ENCODE measurements around the gene MYO1B.

Gene MYO1B

DNA sequence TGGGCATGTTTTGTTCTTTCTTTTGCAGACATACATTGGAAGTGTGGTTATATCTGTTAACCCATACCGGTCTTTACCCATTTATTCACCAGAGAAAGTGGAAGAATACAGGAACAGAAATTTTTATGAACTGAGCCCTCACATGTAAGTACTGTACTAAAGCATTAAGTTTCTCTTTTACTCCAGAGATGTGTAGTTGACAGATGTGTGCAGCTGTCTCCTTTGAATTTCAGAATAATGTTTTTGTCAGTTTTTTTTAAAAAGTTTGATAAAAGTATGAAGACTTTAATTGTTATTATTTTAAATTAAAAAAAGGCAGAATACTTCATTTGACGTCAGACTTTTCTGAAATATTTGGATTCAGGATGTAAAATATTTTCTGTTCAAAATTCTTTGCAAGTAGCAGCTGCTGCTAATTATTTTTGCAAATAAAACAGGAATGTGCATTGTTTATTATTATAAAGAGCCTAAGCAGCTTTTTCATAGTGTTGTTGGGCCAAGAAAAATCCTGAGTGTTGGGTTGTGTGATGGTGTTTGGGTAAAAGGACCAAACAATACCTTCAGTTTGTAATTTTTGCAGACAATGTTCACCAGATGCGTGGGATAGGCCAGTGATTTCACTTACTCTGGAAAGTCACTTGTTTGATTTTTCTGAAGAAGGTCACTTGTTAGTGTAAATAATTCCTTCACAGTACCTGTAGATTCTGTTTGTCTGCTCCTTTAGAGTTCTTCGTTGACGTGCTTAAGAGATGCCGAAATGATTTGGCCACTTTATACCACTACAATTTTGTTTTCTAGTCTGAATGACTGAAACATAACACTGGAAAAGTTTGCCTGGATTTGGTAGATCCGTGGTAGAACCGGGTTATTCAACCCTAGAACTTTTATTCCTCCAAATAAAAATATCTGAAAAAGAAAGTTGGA is 51.1 kb downstream of the MYO1B start:
- no peak for DNase-seq (ENCODE audit: low read depth in 3 of 3, low spot score in 1 of 3)

DNA sequence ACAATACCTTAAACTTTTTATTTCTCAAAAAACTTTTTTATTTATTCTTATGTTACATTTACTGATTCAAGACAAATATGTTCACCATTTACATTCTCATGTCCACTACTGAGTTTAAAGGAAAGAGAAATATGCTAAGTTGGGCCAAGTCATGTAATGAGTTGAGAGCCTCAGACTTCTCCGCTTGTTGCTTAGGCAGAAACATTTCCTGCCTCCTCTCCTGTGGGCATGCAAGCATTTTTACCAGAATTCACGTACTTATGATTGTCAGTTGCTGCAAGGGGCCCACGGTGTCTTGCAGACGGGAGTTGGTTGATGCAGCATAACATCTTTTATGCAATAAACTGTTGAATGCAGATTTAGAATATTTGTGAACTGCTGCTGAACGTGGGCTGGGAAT is 51.8 kb downstream of the MYO1B start:
- DNase-seq (ENCODE audit: low read depth in 3 of 3, low spot score in 1 of 3), result no peak

DNA sequence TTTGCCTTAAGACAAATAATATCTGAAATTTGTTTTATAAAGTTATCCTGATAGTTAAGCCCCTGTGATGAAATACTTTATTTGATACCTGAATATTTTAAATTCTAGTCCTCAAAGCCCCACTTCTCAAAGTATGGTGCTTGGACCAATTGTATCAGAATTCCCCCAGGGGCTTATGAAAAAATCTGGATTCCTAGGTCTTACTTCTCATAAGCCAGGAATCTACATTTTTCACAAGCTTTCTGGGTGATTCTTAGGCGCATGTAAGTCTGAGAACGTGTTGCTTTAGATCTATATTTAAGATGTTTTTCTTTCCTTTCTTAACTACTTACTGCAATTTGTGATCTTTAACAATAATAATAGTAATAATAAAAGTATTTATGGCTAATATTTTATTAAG is 53.1 kb downstream of the MYO1B start:
- DNase-seq (ENCODE audit: low read depth in 3 of 3, low spot score in 1 of 3), result no peak

GRCh38 chr2:191299010-191299409 is 53.8 kb downstream of the MYO1B start:
- DNase-seq (ENCODE audit: low read depth in 3 of 3, low spot score in 1 of 3), result no peak

DNA sequence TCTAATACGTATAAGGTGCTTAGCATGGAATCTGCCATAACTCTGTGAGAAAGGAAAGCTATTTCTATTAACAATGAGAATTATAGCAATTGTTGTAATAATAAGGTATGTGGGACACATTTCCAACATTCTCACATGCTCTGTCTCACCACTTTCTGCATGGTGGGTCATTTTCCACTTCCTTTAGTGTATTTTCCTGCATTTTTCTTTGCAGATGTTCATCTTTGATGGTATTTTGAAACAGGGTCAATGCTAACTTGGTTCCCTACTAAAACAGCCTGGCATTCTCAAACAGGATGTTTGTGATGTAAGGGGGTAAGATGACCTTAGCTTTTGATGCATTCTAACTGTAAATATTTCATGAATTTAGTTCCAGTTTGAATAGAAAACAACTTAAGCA is 54.7 kb downstream of the MYO1B start:
- no peak for DNase-seq (ENCODE audit: low read depth in 3 of 3, low spot score in 1 of 3)

DNA sequence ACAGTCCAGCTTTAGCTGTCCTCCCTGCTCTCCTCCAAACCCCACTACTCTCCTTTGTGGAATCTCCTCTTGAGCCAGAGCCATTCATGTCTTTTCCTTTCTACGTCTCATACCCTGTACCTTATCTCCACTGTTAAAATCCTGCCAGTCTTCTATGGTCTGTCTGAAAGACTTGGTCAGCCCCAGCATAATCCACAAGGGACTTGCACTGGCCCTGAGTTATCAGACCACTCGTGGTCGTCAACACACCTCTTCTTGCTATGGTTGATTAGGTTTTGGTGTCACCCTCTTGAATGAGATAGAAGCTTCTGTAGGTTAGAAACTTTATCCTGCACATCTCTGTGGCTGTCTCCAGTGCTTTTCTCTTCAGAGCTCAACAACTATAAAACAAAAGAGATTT is 56.8 kb downstream of the MYO1B start:
- no peak for DNase-seq (ENCODE audit: low read depth in 3 of 3, low spot score in 1 of 3)

DNA sequence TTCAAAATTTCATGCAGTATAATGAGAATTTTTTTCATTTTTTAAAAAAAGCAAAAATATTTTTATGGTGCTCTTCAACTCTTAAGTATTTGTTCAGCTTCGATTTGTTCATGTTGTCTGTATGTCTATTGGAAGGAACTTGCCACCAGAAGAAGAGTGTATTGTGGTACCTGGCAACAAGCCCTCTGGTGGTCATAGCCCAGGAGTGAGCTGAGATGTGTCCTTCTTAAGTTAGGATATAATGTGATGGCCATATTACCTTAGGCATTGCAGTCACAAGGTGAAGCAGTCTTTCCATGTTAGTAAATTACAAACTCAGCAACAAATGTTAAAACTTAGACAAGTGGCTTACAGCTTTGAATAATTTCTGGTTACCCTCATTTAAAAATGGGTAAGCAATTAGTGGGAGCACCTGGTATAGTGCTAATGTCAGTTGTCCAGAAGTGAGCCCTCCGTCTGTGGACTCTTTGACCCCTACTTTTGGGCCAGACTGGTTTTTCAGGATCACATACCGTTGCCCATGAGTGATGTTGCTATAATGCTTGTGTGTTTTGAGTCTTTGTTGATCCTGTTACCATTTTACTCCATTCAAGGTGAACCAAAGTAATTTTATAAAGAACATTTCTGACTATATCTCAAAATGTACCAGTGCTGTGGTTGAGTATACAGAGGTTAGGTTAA is 57.4 kb downstream of the MYO1B start:
- no peak for DNase-seq (ENCODE audit: low read depth in 3 of 3, low spot score in 1 of 3)

- DNase-seq (ENCODE audit: low read depth in 3 of 3, low spot score in 1 of 3), result no peak
Observed at GRCh38 chr2:191303140-191304005, 58.2 kb downstream of the MYO1B start.

DNA sequence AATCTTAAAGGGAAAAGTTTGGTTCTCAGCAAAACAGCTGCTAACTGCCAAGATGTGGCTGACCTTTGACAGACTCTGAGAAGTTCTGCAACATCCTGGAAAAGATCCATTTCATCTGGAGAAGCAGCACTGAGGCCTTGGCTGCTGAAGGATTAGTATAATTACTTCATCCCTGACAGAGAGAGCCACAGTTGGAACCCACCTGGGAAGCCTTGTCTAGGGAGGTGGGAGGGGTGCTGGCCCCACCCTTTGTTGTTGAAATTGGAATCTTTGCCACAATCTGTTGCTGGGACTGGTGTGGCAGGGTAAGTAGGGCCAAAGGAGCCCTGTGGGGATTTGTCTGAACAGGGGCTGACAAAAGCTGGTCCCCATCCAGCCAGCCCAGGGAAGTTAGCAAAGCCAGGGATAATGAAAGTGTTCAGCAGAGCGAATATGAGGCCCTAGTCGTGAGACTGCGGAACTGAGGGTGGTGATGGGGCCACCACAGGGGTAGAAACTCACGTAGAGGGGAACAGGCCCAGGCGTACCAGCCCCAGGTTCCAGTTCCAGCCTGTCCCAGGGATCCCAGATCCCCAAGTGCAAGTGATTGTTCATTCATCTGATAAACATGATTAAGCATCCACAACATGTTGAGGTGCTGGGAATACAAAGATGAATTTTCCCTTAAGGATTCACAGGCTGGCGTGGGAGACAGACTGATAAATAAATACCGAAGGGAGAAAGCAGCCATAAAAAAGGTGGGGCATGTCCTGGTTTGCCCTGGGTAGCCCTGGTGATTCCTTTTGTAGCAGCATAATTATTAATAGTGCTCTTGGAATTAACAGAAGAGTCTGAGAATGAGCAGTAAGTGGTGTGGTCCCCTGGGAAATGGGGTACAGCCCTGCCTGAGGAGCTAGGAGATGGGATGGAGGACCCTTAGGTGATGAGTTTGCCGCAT is 60.0 kb downstream of the MYO1B start:
- DNase-seq (ENCODE audit: low read depth in 3 of 3, low spot score in 1 of 3), result no peak

- DNase-seq (ENCODE audit: low read depth in 3 of 3, low spot score in 1 of 3), result no peak
Observed at GRCh38 chr2:191308026-191308425, 62.8 kb downstream of the MYO1B start.

GRCh38 chr2:191311156-191311555 is 66.0 kb downstream of the MYO1B start:
- no peak for DNase-seq (ENCODE audit: low read depth in 3 of 3, low spot score in 1 of 3)

DNA sequence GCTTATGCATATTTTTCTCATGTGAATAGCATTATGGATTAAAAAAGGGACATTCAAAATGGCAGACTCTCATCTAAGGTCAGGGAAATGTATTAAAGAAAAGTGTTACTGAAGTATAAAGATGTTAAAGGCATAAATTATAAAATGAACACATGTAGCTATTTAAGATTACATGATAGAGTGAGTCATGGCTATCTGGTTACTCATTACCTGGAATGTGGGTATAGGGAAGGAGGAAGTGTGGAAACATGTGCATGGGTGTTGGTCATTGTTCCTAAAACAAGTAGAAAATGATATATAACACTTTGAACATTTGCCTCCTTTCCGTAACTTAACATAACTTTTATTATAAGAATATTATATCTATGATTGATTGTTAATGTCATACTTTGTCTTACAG is 66.4 kb downstream of the MYO1B start:
- DNase-seq (ENCODE audit: low read depth in 3 of 3, low spot score in 1 of 3), result no peak

DNA sequence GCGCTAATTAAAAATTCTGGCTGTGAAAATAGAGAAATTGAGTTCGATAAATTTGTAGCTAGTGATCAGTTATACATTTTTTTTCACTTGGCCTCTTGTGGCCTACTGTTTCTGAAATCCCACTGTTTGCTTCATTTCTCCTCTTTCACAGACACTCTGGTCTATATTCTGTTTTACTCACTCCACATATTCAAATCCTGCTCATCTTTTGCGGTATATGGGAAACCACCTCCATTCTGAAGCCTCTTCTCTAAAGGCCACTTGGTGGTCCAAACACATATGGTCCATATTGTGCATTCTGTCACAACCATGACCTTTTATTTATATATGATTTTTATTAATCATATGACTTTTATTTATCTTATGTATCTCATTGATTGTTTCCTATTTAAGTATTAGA is 67.0 kb downstream of the MYO1B start:
- no peak for DNase-seq (ENCODE audit: low read depth in 3 of 3, low spot score in 1 of 3)

DNA sequence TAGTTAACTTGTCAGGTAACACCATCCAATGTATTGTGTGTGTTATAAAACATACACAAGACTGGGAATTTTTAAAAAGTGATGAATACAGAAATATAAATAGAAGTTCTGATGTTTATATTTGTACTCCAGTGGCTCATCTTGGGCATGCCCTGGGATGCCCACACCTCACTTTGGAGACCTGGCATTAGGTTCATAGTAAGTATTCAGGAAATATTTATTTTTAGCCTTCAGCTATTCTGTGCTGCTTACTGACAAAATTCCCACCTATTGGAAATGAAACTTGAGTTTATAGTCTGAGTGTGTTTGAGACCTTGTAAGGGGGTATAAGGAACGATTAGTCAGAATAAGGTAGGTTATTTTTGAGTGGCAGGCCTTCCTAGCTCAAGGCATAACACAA is 67.5 kb downstream of the MYO1B start:
- DNase-seq (ENCODE audit: low read depth in 3 of 3, low spot score in 1 of 3), result no peak

DNA sequence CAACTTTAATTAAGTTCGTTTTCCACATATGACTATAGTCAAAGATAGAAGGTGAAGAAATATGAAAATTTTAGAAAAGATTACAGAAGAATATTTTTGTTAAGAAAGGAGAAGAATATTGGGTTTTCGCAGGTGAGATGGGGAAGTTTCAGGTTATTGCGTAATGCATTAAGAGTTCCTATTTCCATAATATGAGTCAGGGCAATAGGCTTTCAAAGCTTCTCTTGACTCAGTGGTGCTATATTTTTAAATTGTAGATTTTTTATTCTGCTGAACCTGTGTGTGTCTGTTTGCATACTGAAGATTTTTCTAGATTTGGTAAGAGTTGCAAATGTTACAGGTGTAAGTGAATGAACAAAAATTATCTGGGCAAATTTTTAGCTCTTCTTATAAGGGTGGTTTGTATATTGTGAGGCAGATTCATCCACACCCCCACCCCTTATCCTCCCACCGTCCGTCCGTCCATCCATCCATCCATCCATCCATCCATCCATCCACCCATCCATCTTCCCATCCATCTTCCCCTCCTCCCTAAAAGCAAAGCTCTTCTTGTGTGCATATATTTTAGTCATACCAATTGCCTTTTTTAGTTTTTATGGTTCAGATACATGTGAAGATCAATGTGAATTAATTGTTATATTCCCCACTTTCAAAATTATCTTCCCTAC is 69.6 kb downstream of the MYO1B start:
- no peak for DNase-seq (ENCODE audit: low read depth in 3 of 3, low spot score in 1 of 3)

DNA sequence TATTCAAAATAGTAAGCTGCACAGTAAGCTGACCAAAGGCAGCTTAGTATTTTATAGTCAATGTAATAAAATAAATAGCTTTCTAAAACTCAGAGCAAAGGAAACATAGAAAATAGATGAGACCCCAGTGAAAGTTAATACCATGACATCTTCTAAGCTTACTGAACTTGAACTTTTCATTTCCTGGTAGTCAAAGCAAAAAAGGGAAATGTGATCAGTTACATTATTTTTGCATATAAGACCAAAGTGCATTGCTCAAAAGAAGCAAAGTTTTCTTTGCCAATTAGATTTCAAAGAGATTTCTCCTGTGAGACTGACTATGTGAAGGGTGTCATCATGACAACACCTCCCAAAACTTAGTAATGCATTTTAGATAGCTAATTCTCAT is 70.2 kb downstream of the MYO1B start:
- no peak for DNase-seq (ENCODE audit: low read depth in 3 of 3, low spot score in 1 of 3)

DNA sequence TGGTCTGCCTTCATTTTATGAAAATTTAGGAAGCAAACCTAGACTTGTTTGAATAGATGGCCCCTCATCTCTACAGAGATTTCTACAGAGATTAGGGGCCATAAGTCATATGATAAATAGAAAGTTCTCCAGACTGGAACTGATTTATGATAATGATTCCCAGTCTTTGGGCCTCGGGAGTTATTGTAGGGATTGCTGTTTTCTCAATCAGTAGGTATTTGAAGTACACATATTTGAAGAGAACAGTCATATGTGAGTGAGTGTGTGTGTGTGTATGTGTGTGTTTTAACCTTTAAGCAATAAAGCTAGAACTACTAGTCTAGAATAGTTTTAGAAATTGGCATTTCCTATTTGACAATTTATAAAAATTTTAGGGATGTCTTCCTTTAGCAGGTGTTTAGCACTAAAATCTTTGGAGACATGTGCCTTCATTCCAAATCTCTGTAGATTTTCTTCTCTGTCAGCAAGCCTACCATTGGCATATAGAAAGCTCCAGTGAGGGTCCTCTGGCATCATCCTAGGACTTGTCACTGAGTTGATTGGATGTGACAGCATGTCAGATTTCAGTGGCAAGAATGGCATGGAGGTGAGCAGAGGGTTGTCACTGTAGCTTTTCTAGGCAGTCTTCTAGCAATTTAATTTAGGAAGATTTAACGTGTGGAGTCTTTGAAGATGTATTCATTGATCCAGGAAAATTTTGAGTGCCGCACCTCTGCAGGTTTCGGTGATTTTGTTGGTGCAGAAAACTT is 71.2 kb downstream of the MYO1B start:
- DNase-seq (ENCODE audit: low read depth in 3 of 3, low spot score in 1 of 3), result no peak

DNA sequence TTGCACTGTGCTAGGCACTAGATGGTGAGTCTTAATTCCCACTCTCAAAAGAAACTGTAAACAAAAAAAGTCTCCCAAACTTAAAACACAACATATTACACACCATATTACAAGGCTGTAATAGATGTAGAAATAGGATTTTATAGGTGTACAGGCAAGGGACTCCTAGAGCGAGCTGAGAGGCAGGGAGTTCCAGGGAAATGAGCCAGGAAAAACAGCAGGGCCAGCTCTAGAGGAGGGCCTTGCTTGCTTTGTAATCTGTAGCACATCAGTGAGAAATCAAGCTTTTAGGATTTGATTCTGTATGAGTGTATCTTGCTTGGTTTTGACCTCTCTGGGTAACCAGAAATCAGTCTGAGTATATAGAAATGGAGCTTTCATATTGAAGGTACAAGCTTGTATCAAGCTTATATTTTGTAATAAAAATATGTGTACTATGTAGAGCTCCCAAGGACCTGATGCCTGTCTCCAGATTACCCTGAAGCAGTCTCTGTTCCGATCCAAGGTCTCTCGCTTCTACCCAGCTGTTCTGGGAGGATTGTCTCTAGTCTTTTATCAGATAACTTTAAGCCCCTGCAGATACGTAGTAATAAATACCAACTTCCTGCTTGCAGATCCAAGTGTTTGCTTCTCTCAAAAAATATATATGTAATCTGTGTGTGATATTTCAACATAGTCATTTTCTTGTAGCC is 73.0 kb downstream of the MYO1B start:
- no peak for DNase-seq (ENCODE audit: low read depth in 3 of 3, low spot score in 1 of 3)

- DNase-seq (ENCODE audit: low read depth in 3 of 3, low spot score in 1 of 3), result no peak
Observed at GRCh38 chr2:191318729-191319078, 73.5 kb downstream of the MYO1B start.
